GM19324 (cell line): ENCODE data around the gene MTAP.
"Not testable (repeated sequence)": the region's sequence is repeated elsewhere in the genome, so short reads cannot be mapped to it uniquely, and the experiment has no call there.

ENCODE experiments used
- ATAC-seq: cut with Tn5 transposase; IDR thresholded peaks from one replicate; pipeline ENCODE4 v1.9.1; 2021; ENCODE audit warnings: mild to moderate bottlenecking, moderate library complexity; ENCODE audit not compliant: unreplicated experiment, low FRiP score

Gene MTAP

GRCh38 chr9:21904776-21905175, 102.3 kb downstream of the MTAP start:
- no peak for ATAC-seq

DNA sequence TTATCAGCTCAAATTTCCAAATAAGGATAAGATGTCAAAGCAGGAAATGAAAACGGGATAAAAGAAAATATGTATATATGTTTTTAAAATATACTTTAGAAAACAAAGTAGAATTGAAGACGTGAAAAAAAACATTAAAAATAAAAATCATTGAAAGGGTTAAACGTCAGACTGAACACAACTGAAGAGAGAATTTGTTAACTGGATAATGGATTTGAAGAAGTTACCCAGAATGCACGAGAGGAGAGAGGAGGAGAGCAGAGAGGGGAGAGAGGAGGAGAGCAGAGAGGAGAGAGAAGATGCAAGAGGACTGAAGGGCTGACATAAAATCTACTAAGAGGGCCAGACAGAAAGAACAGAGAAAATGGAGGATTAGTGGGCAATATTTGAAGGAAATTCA, 103.8 kb downstream of the MTAP start:
- ATAC-seq, result no peak

GRCh38 chr9:21906881-21907280, 104.4 kb downstream of the MTAP start:
- no peak for ATAC-seq

- ATAC-seq, result peak; percentile 92
Measured at GRCh38 chr9:21919377-21920362, 117.2 kb downstream of the MTAP start.

GRCh38 chr9:21923694-21924093, 121.3 kb downstream of the MTAP start:
- no peak for ATAC-seq

DNA sequence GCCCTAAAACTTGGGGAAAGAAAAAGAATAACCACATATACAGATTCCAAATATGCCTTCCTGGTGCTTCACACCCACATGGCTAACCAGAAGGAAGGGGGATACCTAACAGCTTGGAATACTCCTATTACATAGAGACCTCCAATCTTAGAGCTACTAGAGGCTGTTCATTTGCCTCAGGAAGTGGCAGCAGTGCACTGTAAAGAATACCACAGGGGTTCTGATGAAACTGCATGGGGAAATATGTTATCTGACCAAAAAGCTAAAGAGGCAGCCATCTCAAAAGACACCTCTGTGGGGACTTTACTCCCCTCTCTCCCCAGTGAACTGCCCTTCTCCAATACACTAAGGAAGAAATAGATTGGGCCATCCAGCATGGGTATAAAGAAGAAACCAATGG, 125.3 kb downstream of the MTAP start:
- ATAC-seq, result no peak

GRCh38 chr9:21931428-21931827, 129.0 kb downstream of the MTAP start:
- ATAC-seq, result no peak

GRCh38 chr9:21933281-21933680, 130.8 kb downstream of the MTAP start:
- ATAC-seq, result no peak

DNA sequence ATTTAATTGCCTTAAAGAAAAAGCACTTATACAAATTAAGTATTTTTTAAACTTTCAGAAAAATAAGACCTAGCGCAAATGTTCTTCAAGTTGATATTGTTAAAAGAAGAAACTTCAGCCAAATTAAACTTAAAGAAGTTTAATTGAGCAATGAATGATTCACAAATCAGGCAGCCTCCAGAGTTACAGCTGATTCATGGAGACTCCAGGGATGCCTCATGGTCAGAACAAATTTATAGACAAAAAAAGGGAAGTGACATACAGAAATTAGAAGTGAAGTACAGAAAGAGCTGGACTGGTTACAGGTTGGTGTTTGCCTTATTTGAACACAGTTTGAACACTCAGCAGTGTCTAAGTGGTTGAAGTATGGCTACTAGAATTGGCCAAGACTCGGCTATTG, 131.4 kb downstream of the MTAP start:
- no peak for ATAC-seq

- ATAC-seq, result no peak
Measured at GRCh38 chr9:21935631-21936030, 133.2 kb downstream of the MTAP start.

DNA sequence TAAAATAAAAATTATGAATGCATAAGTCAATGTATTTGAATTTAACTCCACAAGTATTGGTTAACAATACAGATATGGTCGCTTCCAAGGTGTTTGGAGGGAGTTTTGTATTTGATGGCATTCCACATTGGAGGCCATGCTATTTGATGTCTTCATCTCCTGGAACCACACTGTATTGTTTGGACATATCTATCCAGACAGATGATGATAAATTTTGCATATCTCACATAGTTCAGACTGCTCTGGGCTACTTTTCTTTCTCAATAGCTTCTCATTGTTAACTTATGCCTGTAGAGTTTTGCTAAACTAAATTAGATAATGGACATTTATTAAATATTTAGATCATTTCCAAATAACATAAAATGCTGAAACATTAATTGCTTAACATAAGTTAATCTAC, 133.7 kb downstream of the MTAP start:
- ATAC-seq, result no peak

DNA sequence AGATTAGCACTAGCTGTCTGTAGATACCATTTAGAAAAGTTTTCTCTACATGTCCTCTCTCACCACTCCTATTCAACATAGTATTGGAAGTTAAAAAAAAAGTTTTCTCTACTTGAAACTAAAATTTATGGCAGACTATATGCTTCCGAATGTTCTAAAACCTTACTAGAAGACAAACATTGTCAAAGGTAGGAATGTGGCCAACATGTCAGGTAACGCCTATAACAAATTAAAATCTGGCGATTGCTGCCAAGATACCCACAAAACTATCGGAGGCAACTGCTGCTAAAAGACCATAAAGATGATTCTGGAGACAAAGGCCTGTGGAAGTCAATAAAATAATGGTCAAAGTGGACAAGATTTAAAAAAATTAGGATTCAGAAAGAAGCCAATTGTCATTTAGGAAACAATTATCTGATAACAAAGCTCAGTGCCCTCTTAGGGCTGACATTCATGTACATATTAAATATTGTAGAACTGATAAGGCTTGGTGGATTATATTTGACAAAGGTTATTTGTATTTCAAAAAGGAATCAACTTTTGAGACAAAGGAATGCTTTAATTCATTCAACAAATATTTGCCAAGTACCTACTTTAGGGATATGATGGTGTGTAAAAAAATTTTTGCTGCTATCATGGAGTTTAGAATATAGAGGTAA, 139.0 kb downstream of the MTAP start:
- ATAC-seq, result no peak

DNA sequence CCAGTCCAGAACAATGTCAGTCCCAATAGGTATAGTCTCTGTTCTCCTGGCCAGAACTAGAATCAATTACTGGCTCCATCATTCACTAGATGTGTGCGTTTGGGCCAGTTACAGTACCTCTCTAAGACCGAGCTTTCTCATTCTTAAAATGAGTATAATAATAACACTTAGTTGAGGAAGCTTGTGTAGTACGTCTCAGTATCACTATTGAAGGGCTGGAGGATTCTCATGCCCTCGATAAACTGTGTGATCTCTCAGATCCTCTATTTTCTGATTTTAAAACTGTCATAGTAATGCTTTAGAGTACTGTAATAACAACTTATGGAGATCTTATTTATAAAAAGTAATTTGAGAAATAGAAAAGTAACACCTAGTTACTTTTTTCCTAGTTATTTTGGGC, 141.0 kb downstream of the MTAP start:
- no peak for ATAC-seq

- ATAC-seq, result no peak
Measured at GRCh38 chr9:21945606-21946005, 143.2 kb downstream of the MTAP start.

- no peak for ATAC-seq
Measured at GRCh38 chr9:21958833-21959232, 156.4 kb downstream of the MTAP start.

DNA sequence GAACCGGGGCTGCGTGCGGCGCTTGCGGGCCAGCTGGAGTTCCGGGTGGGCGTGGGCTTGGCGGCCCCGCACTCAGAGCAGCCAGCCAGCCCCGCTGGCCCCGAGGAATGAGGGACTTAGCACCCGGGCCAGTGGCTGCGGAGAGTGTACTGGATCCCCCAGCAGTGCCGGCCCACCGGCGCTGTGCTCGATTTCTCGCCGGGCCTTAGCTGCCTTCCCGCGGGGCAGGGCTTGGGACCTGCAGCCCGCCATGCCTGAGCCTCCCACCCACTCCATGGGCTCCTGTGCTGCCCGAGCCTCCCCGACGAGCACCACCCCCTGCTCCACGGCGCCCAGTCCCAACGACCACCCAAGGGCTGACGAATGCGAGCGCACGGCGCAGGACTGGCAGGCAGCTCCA, 156.8 kb downstream of the MTAP start:
- not testable (repeated sequence) for ATAC-seq

- ATAC-seq, result no peak
Measured at GRCh38 chr9:21961569-21961968, 159.1 kb downstream of the MTAP start.

DNA sequence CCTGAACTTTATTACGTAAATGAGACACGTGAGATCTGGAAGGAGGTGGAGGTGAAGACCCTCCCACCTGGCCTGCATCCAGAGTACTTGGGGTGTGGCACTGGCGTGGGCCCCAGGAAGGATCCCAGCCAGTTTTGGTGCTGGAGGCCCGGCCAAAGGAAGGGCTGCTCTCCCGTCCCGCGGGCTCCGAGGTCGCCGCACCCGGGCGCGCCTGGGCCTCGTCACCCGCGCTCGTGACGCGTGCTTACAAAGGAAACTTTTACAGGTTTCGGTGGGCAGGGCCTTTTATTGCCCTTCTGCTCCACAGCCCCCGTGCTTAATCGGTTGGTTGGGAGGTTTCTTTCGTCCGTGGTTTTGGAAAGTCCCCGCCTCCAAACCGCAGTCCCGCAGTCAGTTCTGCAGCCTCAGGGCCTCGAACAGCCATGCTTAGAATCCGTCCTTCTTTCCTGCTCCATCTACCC, 162.5 kb downstream of the MTAP start:
- ATAC-seq, result peak; percentile 57

DNA sequence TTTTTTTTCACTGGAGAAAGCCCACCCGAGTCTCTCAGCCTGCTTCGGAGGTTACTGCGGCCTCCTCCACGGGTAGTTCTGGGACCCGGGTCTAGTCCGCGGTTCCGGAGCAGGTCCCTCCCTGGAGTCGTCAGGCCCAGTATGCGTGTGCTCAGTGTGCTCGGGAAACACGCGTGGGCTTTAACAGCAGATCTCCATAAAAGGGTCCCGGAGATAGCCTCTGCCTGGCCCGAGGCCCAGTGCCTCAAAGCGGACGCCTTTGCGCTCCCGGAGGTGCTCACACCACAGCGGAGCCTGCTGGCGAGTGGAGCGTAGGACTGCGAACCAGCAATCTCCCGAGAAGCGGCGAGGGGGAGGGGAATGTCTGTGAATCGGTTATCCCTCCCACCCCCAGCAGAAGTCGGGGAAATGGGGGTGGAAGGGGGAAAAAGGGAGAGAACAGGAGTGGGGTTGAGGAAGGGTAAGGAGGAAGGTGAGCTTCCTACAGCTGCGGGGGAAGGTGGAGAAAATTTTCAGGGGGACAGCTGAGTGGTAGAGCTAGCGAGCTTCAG, 163.0 kb downstream of the MTAP start:
- ATAC-seq, result peak; percentile 86

GRCh38 chr9:21966140-21966851, 163.9 kb downstream of the MTAP start:
- no peak for ATAC-seq

GRCh38 chr9:21967169-21967568, 164.7 kb downstream of the MTAP start:
- ATAC-seq, result no peak
